GM18907 (cell line): ENCODE data around the gene EIF4E2.

Experiments
- ATAC-seq: cut with Tn5 transposase; IDR thresholded peaks from one replicate; pipeline ENCODE4 v1.9.1; 2021; ENCODE audit warnings: mild to moderate bottlenecking, moderate library complexity; ENCODE audit not compliant: unreplicated experiment

The EIF4E2 gene

DNA sequence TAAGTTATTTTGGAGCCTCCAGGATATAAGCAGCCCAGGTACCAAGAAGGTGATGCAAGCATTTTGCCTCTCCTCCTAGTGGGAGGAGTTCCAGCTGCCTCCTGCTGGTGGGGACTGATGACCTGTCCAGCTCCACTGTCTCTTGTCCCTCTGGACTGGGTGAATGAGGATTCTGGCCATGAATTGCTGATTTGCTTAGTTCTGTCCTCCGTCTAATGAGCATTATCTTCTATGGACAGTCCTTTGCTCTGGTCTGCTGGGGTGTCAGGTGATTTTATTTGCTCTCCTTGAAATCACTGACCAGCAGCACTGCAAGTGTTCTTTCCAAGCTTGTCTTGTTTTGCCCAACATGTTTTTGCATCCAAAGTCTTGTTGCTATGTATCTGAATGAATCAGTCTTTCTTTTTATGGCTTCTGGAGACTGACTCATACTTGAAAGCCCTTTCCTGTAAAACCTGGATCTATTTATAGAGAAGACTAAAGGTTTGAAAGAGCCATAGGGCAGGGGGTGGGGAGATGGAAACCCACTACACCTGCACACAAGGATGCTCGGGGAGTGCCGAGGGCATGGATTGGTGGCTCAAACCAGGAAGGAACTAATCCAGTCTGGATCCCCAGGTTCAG, 42.4 kb downstream of the EIF4E2 start:
- no peak for ATAC-seq

GRCh38 chr2:232593982-232594381, 43.5 kb downstream of the EIF4E2 start:
- ATAC-seq: no peak

DNA sequence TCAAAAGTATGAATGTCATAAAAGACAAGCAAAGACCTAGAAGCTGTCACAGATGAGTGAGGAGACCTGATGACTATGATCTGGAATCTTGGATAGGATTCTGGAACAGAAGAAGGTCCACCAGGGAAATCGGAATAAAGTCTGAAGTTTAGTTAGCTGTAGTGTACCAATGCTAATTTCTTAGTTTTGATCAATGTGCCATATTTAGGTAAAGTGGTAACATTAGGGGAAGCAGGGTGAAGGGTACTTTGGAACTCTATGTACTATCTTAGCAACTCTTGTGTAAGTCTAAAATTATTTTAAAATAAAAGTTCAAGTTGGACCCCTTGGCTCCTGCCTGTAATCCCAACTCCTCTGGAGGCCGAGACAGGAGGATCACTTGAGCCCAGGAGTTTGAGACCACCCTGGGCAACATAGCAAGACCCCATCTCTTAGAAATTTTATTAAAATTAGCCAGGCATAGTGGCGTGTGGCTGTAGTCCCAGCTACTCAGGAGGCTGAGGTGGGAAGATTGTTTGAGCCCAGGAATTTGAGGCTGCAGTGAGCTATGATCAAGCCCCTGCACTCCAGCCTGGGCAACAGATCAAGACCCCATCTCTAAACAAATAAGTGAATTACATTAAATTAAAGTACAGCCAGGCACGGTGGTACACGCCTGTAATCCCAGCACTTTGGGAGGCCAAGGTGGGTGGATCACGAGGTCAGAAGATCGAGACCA, 47.0 kb downstream of the EIF4E2 start:
- ATAC-seq: no peak

DNA sequence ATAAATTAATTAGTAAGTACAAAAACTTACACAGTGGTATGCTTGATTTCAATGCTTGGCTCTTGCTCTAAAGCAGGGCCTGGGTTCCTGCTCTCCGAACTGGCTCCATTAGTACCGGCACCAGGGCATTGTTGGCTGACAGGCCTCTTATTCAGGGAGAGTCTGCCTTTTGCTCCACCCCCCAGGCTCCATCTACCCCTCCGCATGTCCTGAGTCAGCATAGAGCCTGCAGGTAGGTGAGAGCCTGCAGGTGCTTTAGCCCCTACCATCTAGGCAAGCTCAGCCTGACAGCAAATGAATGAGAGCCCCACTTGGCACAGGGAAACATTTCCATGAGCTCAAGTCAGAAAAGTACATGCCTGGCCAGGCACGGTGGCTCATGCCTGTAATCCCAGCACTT, 47.8 kb downstream of the EIF4E2 start:
- ATAC-seq: no peak

DNA sequence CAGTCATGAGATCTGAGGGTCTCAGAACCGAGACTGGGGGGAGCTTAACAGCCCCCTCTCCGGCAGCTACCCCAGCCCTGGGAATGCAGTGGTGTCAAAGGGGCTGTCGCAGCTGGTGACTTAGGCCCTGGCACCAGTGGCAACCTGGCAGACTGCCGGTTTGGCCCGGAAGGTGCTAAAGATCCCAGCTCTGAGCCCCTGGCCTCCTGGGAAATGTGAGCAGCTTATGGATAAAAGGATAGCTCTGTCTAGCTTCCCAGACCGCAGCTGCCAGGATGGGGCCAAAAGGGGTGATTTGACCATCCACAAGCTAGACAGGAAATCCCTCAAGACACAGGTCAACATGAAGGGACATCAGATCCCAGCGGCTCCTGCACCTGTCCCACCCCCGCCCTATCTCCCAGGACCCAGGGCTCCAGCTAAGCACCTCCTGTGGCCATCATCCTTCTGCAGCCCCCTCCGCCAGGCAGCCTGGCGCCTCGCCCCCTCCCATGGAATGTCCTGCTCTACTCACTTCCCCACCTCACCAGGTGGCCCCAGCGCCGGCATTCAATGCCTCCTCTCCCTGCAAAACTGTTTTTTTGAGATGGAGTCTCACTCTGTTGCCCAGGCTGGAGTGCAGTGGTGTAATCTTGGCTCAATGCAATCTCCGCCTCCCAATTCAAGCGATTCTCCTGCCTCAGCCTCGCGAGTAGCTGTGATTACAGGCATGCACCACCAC, 49.7 kb downstream of the EIF4E2 start:
- ATAC-seq: no peak

- ATAC-seq: no peak
Measured at GRCh38 chr2:232603283-232603682, 52.8 kb downstream of the EIF4E2 start.

DNA sequence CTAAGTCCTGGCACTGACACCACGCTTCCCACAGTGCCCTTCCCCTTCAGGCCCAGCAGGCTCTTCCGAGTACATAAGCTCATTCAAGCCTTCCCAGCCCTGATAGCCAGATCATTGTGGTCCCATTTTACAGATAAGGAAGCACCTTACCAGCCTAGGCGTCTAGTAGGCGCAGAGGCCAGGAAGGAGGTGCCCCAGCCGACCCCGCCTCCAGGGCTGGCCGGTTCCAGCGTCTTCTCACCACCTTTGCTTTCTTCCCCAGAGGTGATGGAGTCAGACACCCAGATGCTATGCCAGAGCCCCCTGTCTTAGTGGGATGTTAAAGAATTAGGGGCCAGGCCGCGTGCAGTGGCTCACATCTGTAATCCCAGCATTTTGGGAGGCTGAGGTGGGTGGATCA, 54.0 kb downstream of the EIF4E2 start:
- ATAC-seq: no peak

DNA sequence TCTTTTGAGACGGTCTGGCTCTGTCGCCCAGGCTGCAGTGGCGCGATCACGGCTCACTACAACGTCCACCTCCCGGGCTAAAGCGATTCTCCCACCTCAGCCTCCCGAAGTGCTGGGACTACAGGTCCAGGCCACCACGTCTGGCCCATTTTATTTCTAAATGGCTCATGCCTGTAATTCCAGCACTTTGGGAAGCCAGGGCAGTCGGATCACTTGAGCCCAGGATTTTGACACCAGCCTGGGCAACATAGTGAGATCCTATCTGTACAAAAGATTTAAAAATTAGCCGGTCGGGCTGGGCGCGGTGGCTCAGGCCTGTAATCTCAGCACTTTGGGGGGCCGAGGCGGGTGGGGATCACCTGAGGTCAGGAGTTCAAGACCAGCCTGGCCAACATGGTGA, 56.5 kb downstream of the EIF4E2 start:
- ATAC-seq: no peak

GRCh38 chr2:232609607-232610006, 59.1 kb downstream of the EIF4E2 start:
- ATAC-seq: no peak

- ATAC-seq: no peak
Measured at GRCh38 chr2:232610081-232610480, 59.6 kb downstream of the EIF4E2 start.

DNA sequence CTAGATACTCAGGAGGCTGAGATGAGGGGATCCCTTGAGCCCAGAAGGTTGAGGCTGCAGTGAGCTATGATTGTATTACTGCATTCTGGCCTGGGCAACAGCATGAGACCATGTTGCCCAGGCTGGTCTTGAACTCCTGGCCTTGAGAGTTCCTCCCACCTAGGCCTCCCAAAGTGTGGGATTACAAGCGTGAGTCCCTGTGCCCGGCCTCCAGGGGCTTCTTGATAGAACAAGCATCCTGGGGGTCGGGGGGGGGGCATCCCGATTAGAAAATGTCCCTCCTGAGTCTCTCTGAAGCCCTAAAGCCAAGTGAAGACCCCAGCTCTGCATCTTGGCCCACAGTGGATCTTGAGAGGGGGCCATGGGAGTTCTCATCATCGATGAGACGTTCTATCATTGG, 60.6 kb downstream of the EIF4E2 start:
- no peak for ATAC-seq

- ATAC-seq: no peak
Measured at GRCh38 chr2:232611559-232612218, 61.2 kb downstream of the EIF4E2 start.

DNA sequence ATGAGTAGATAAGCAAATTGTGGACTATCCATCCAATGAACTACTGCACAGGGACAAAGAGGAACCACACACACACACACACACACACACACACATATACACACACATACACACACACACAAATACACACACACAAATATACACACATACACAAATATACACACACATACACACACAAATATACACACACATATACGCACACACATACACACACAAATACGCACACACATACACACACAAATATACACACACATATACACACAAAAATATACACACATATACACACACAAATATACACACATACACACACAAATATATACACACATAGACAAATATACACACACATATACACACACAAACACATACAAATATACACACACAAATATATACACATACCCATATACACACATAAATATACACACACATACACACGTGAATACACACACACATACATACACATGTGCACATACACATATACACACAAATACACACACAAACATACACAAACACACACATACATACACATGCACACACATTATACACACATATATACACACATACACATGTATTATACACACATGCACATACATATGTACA, 63.1 kb downstream of the EIF4E2 start:
- ATAC-seq: no peak

- ATAC-seq: no peak
Measured at GRCh38 chr2:232615339-232615738, 64.8 kb downstream of the EIF4E2 start.
